GM12891 (cell line): ENCODE data around the gene UGT2B10.

Experiments
- POLR2A ChIP-seq: IDR thresholded peaks from 2 replicates; pipeline ENCODE4 v1.6.1; 2011; ENCODE audit warnings: low read depth, low read length, control low read depth
- POLR2AphosphoS5 ChIP-seq: IDR thresholded peaks from 2 replicates; pipeline ENCODE4 v1.6.1; 2011; ENCODE audit warnings: low read depth, low read length, control low read depth
- POU2F2 ChIP-seq: IDR thresholded peaks from 2 replicates; pipeline ENCODE4 v1.6.1; 2011; ENCODE audit warnings: low read depth, mild to moderate bottlenecking, control low read depth, low read length, moderate library complexity
- TAF1 ChIP-seq: IDR thresholded peaks from 2 replicates; pipeline ENCODE4 v1.6.1; 2011; ENCODE audit warnings: low read depth, low read length, control low read depth

DNA sequence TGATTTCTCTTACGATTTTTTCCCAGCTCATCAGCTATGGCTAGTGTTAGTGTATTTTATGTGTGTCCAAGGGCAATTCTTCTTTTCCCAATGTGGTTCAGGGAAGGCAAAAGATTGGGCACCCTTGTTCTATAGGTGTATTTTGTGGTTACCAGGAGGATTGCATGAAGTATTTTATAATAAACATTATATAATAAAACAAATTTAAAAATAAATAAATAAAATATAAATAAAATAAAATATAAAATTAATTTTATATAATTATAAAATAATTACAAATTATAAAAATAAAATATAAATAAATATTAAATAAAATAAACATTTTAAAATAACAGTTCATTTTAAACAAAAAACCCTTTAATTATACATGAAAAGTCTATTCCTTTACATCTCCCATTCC, 35.6 kb upstream of the UGT2B10 start:
- TF ChIP-seq TAF1 (no peak), POLR2A (no peak), POLR2AphosphoS5 (no peak), POU2F2 (no peak)
